Esophagus muscularis mucosa (tissue), 3 donors: ENCODE measurements around the gene PTPRD.

Experiments
- EP300 ChIP-seq: sonication (generic); formaldehyde crosslinking; IDR thresholded peaks from one replicate; pipeline ENCODE4 v1.6.1; 2017; ENCODE audit warnings: antibody characterized with exemption
- TF ChIP-seq, protein P1 (sequence below), 3 experiments: fragments of 200-600 bp in 2 of 3; fragments of 450-650 bp in 1 of 3; sonication (generic) in 2 of 3; IDR thresholded peaks; one replicate each; pipeline ENCODE4 v1.5.1; 2017 to 2019; ENCODE audit warnings: antibody characterized with exemption in 3 of 3, mild to moderate bottlenecking in 2 of 3, moderate library complexity in 1 of 3

GRCh38 chr9:9102295-9102694 lies 1510.5 kb downstream of the PTPRD start:
- TF ChIP-seq, protein P1, sequence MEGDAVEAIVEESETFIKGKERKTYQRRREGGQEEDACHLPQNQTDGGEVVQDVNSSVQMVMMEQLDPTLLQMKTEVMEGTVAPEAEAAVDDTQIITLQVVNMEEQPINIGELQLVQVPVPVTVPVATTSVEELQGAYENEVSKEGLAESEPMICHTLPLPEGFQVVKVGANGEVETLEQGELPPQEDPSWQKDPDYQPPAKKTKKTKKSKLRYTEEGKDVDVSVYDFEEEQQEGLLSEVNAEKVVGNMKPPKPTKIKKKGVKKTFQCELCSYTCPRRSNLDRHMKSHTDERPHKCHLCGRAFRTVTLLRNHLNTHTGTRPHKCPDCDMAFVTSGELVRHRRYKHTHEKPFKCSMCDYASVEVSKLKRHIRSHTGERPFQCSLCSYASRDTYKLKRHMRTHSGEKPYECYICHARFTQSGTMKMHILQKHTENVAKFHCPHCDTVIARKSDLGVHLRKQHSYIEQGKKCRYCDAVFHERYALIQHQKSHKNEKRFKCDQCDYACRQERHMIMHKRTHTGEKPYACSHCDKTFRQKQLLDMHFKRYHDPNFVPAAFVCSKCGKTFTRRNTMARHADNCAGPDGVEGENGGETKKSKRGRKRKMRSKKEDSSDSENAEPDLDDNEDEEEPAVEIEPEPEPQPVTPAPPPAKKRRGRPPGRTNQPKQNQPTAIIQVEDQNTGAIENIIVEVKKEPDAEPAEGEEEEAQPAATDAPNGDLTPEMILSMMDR (IDR thresholded peaks at IDR 0.05): no peak
- no peak for TF ChIP-seq EP300
